HepG2 (cell line): ENCODE data around the gene PSMB1. TPM values are rescaled to one million over a fixed set of nuclear protein-coding genes. Genes with fewer than 3 reads are reported as not detected.

ENCODE experiments used
- GTF2F1 ChIP-seq: fragments of 150-350 bp; IDR thresholded peaks from 2 replicates; pipeline ENCODE4 v1.6.1; 2014; ENCODE audit warnings: low read length
- IRX3 ChIP-seq: sonication (generic); formaldehyde crosslinking; IDR thresholded peaks from 2 replicates; pipeline ENCODE4 v1.8.1; 2023; ENCODE audit warnings: mild to moderate bottlenecking, low read depth, missing genetic modification reagents, borderline replicate concordance
- KDM6A ChIP-seq: IDR thresholded peaks from 2 replicates; pipeline ENCODE4 v1.6.1; 2016; ENCODE audit warnings: low read depth
- MTF1 ChIP-seq: sonication (generic); formaldehyde crosslinking; IDR thresholded peaks from 2 replicates; pipeline ENCODE4 v1.5.0; 2020; ENCODE audit warnings: missing genetic modification reagents
- TGIF2 ChIP-seq: IDR thresholded peaks from 2 replicates; pipeline ENCODE4 v1.6.1; 2016; ENCODE audit warnings: control low read depth, missing compliant biosample characterization
- ZBTB20 ChIP-seq: sonication (generic); formaldehyde crosslinking; IDR thresholded peaks from 2 replicates; pipeline ENCODE4 v1.8.1; 2023; ENCODE audit warnings: missing genetic modification reagents, low read depth, mild to moderate bottlenecking, borderline replicate concordance
- ZNF329 ChIP-seq: sonication (generic); formaldehyde crosslinking; IDR thresholded peaks from 2 replicates; pipeline ENCODE4 v1.9.0; 2021; ENCODE audit warnings: low read depth, mild to moderate bottlenecking, missing genetic modification reagents
- polyA plus RNA-seq, 8 experiments: library from polyadenylated mRNA; depleted of rRNA in 3 of 8; stranded (reverse) in 7 of 8; unstranded in 1 of 8; fragments of >200 nt; fragmentation: Illumina TruSeq in 4 of 8; extraction: Trizol in 4 of 8; gene quantifications; 2 replicates each; pipeline versions ENCODE4 v1.2.1 to v1.2.3, GENCODE V29; 2011 to 2016; ENCODE audit warnings: low read depth in 4 of 8, missing spikeins in 1 of 8, mixed read lengths in 1 of 8; ENCODE audit not compliant: insufficient read depth in 1 of 8
- total RNA-seq, 5 experiments: library from RNA; depleted of rRNA; stranded (reverse); fragments of >200 nt; fragmentation: Illumina TruSeq; extraction: Trizol; gene quantifications; 2 replicates each; pipeline ENCODE4 v1.2.3, GENCODE V29; 2016; ENCODE audit warnings: low read depth in 1 of 5
- TF ChIP-seq, protein P1 (sequence below): sonication (generic); formaldehyde crosslinking; IDR thresholded peaks from 2 replicates; pipeline ENCODE4 v1.5.1; 2020; ENCODE audit warnings: mild to moderate bottlenecking, missing genetic modification reagents, borderline replicate concordance
- TF ChIP-seq, protein P2 (sequence below), 2 experiments: sonication (generic) in 1 of 2; formaldehyde crosslinking in 1 of 2; IDR thresholded peaks; 2 replicates each; pipeline versions ENCODE4 v1.5.1 to v1.6.1; 2011 to 2020; ENCODE audit warnings: borderline replicate concordance in 1 of 2, low read depth in 1 of 2, low read length in 1 of 2, mild to moderate bottlenecking in 1 of 2, missing genetic modification reagents in 1 of 2, moderate library complexity in 1 of 2
- TF ChIP-seq, protein P3 (sequence below): sonication (generic); formaldehyde crosslinking; IDR thresholded peaks from 2 replicates; pipeline ENCODE4 v1.9.0; 2021; ENCODE audit warnings: missing genetic modification reagents, borderline replicate concordance
- TF ChIP-seq, protein P4 (sequence below): sonication (generic); formaldehyde crosslinking; IDR thresholded peaks from 2 replicates; pipeline ENCODE4 v1.4.0; 2020; ENCODE audit warnings: missing genetic modification reagents
- TF ChIP-seq, protein P5 (sequence below): sonication (generic); formaldehyde crosslinking; IDR thresholded peaks from 2 replicates; pipeline ENCODE4 v1.4.0; 2020; ENCODE audit warnings: missing genetic modification reagents, borderline replicate concordance

The PSMB1 gene
- total and polyA plus RNA-seq, 2 of the 13 experiments (the other 11 are each of a cell fraction or from before 2014, with no cell fraction given), result 528 to 592 TPM

DNA sequence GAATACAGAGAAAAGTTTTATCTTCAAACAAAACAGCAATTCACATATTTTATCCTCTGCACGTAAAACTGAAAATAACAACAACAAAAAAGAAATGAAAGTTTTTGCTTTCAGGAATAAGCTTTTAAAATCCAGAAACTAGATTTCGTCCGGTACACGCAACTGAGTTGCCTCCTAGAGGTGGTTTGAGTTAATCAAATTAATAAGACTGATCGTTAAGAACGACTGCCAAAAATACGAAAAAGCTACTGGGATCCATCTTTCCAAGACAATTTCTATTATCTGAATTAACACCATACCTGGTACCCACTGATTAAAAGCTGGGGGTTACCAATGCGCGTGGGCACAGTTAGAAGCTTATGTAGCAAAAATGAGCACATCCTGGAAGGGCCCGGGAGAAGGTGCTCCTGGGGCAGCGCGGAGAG is 30.7 kb upstream of the PSMB1 start (continued):
- TF ChIP-seq, protein P1, sequence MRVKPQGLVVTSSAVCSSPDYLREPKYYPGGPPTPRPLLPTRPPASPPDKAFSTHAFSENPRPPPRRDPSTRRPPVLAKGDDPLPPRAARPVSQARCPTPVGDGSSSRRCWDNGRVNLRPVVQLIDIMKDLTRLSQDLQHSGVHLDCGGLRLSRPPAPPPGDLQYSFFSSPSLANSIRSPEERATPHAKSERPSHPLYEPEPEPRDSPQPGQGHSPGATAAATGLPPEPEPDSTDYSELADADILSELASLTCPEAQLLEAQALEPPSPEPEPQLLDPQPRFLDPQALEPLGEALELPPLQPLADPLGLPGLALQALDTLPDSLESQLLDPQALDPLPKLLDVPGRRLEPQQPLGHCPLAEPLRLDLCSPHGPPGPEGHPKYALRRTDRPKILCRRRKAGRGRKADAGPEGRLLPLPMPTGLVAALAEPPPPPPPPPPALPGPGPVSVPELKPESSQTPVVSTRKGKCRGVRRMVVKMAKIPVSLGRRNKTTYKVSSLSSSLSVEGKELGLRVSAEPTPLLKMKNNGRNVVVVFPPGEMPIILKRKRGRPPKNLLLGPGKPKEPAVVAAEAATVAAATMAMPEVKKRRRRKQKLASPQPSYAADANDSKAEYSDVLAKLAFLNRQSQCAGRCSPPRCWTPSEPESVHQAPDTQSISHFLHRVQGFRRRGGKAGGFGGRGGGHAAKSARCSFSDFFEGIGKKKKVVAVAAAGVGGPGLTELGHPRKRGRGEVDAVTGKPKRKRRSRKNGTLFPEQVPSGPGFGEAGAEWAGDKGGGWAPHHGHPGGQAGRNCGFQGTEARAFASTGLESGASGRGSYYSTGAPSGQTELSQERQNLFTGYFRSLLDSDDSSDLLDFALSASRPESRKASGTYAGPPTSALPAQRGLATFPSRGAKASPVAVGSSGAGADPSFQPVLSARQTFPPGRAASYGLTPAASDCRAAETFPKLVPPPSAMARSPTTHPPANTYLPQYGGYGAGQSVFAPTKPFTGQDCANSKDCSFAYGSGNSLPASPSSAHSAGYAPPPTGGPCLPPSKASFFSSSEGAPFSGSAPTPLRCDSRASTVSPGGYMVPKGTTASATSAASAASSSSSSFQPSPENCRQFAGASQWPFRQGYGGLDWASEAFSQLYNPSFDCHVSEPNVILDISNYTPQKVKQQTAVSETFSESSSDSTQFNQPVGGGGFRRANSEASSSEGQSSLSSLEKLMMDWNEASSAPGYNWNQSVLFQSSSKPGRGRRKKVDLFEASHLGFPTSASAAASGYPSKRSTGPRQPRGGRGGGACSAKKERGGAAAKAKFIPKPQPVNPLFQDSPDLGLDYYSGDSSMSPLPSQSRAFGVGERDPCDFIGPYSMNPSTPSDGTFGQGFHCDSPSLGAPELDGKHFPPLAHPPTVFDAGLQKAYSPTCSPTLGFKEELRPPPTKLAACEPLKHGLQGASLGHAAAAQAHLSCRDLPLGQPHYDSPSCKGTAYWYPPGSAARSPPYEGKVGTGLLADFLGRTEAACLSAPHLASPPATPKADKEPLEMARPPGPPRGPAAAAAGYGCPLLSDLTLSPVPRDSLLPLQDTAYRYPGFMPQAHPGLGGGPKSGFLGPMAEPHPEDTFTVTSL, result no peak
- TF ChIP-seq KDM6A (no peak), IRX3 (no peak), GTF2F1 (no peak), ZBTB20 (CRISPR knock-in tag) (no peak), ZNF329 (no peak), MTF1 (CRISPR knock-in tag) (no peak), TGIF2 (0 out of 2 replicates have a peak, but pooled peaks have one; percentile 20)
- TF ChIP-seq, protein P2, sequence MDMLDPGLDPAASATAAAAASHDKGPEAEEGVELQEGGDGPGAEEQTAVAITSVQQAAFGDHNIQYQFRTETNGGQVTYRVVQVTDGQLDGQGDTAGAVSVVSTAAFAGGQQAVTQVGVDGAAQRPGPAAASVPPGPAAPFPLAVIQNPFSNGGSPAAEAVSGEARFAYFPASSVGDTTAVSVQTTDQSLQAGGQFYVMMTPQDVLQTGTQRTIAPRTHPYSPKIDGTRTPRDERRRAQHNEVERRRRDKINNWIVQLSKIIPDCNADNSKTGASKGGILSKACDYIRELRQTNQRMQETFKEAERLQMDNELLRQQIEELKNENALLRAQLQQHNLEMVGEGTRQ (IDR thresholded peaks at IDR 0.05; ENCODE audit: low read depth, low read length), result no peak
- TF ChIP-seq, protein P2 (CRISPR knock-in tag; IDR thresholded peaks at IDR 0.05; ENCODE audit: borderline replicate concordance), result no peak
- TF ChIP-seq, protein P3, sequence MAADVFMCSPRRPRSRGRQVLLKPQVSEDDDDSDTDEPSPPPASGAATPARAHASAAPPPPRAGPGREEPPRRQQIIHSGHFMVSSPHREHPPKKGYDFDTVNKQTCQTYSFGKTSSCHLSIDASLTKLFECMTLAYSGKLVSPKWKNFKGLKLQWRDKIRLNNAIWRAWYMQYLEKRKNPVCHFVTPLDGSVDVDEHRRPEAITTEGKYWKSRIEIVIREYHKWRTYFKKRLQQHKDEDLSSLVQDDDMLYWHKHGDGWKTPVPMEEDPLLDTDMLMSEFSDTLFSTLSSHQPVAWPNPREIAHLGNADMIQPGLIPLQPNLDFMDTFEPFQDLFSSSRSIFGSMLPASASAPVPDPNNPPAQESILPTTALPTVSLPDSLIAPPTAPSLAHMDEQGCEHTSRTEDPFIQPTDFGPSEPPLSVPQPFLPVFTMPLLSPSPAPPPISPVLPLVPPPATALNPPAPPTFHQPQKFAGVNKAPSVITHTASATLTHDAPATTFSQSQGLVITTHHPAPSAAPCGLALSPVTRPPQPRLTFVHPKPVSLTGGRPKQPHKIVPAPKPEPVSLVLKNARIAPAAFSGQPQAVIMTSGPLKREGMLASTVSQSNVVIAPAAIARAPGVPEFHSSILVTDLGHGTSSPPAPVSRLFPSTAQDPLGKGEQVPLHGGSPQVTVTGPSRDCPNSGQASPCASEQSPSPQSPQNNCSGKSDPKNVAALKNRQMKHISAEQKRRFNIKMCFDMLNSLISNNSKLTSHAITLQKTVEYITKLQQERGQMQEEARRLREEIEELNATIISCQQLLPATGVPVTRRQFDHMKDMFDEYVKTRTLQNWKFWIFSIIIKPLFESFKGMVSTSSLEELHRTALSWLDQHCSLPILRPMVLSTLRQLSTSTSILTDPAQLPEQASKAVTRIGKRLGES (CRISPR knock-in tag), result no peak
- TF ChIP-seq, protein P4, sequence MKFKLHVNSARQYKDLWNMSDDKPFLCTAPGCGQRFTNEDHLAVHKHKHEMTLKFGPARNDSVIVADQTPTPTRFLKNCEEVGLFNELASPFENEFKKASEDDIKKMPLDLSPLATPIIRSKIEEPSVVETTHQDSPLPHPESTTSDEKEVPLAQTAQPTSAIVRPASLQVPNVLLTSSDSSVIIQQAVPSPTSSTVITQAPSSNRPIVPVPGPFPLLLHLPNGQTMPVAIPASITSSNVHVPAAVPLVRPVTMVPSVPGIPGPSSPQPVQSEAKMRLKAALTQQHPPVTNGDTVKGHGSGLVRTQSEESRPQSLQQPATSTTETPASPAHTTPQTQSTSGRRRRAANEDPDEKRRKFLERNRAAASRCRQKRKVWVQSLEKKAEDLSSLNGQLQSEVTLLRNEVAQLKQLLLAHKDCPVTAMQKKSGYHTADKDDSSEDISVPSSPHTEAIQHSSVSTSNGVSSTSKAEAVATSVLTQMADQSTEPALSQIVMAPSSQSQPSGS (CRISPR knock-in tag), result no peak
- TF ChIP-seq, protein P5, sequence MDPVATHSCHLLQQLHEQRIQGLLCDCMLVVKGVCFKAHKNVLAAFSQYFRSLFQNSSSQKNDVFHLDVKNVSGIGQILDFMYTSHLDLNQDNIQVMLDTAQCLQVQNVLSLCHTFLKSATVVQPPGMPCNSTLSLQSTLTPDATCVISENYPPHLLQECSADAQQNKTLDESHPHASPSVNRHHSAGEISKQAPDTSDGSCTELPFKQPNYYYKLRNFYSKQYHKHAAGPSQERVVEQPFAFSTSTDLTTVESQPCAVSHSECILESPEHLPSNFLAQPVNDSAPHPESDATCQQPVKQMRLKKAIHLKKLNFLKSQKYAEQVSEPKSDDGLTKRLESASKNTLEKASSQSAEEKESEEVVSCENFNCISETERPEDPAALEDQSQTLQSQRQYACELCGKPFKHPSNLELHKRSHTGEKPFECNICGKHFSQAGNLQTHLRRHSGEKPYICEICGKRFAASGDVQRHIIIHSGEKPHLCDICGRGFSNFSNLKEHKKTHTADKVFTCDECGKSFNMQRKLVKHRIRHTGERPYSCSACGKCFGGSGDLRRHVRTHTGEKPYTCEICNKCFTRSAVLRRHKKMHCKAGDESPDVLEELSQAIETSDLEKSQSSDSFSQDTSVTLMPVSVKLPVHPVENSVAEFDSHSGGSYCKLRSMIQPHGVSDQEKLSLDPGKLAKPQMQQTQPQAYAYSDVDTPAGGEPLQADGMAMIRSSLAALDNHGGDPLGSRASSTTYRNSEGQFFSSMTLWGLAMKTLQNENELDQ (CRISPR knock-in tag), result no peak
